ENCODE data around the gene RASA3. TPM values are rescaled to one million over a fixed set of nuclear protein-coding genes. Genes with fewer than 3 reads are reported as not detected.
"Not testable (repeated sequence)": the region's sequence is repeated elsewhere in the genome, so short reads cannot be mapped to it uniquely, and the experiment has no call there.

The RASA3 gene
- total RNA-seq, 1 experiment from 2014 or later, result 58.6 TPM

DNA sequence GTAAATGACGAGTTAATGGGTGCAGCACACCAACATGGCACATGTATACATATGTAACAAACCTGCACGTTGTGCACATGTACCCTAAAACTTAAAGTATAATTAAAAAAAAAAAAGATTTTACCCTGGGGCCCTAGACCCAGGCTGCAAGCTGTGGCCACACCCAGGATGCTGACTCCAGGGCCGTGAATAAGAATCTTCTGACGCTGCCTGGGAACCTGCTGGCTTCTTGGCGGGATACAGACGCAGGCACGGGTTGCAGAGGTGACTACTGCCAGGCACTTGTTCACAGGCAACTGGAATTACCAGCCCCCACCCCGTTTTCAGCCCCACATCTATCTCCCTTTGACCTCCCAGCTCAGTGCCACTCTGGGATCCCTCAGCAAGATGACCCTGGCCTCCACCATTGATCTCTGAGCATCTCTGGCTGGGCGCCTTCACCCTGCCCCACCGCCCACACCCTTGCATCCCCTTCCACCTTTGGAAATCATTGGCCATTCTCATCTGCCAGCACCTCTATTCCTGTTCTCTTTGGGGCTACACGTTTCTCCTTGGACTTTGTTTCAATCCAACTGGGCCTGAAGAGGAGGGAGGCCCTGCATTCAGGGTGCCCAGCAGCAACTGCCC is 25.6 kb upstream of the RASA3 start:
- DNase-seq (ENCODE audit: low read depth), result no peak

- no peak for DNase-seq (ENCODE audit: low read depth)
These were observed 23.8 kb upstream of the RASA3 start for GRCh38 chr13:114155926-114156883.

GRCh38 chr13:114155320-114155719 is 22.9 kb upstream of the RASA3 start:
- no peak for DNase-seq (ENCODE audit: low read depth)

GRCh38 chr13:114154476-114154875 is 22.1 kb upstream of the RASA3 start:
- no peak for DNase-seq (ENCODE audit: low read depth)

DNA sequence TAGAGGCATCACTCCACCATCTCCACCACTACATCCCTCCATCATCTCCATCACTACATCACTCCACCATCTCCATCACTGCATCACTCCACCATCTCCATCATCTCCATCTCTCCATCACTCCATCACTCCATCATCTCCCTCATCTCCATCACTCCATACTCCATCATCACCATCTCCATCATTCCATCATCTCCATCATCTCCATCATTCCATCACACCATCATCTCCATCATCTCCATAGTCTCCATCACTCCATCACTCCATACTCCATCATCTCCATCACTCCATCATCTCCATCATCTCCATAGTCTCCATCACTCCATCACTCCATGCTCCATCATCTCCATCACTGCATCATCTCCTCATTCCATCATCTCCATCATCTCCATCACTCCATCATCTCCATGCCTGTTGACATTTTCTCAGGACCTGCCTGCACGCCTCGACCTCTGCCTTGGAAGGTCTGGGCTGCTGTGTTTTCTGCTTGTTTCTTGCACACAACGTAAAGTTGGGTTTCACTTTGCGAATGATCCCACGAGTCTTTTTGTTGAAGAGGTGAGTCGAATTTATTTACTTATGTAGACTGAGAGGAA is 21.2 kb upstream of the RASA3 start:
- DNase-seq (ENCODE audit: low read depth), result no peak

DNA sequence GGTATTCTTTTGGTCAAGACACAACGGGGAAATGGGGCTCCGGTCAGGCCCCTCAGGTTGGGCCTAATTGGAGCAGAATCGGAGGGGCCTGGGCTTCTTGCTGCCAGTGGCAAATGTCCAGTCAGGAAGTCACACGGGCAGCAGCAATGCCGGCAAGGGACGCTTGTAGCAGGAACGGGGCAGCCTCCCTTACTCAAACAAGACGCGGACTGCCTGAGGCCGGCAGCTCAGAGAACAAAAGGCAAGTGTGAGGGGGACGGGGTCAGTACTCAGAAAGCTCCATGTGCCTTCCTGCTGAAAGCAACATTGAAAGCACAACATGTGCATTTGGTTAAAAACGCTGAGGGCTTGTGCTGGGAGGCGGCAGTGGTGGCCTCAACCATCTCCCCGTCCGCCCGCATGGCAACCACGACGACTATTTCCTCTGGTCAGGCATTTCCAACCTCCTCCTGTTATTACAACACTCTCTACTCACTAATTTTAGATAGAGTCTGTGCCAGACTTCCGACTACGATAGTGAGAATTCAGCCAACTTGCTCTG is 20.5 kb upstream of the RASA3 start:
- DNase-seq (ENCODE audit: low read depth), result no peak

DNA sequence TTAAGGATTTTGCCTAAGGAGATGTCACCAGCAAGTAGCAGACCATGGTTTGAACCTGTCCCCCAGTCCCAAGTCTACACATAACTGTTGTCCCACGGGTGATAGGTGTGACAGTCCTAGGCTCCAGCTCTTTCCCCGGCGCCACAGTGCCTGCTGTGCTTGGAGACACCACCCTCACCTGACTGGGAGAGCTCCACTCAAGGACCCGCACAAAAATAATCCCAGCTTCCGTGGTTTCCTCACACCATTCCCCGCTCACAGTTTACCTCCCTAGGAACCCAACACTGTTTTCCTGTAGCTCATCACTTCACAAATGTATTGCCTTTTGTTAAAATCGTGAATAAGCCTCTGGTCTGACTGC is 19.8 kb upstream of the RASA3 start:
- DNase-seq (ENCODE audit: low read depth), result no peak

DNA sequence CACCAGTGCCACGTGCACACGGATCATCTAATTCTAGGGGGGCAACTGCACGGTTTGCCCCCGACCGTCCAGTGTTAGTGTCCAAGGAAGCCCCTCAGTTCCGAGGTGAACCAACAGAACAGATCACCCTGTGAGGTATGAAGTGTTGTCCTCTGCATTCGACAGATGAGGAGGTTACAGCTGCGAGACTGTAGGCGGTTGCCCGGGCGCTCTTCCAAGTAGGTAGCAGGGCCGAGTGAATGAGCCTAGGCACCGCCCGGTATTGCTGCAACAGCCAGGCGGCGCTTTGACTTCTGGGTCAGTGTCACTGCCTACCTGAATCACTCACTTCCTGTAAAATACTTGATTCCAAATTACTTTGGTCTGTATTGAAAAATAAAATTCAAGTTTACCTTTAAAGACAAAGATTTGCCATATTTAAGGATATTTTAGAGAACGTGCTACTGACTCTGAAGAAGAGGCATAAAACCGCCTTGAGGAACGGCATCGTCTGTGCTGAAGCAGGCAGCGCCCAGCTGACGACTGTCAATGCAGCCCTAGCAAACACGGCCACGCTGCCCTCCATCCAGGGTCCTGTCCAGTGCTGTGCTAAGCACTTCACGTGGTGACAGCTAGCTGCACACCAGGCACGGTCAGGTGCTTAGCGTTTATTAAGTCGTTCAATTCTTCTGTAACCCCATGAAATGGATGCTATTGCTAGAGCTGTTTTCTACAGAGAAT is 19.3 kb upstream of the RASA3 start:
- DNase-seq (ENCODE audit: low read depth), result no peak

DNA sequence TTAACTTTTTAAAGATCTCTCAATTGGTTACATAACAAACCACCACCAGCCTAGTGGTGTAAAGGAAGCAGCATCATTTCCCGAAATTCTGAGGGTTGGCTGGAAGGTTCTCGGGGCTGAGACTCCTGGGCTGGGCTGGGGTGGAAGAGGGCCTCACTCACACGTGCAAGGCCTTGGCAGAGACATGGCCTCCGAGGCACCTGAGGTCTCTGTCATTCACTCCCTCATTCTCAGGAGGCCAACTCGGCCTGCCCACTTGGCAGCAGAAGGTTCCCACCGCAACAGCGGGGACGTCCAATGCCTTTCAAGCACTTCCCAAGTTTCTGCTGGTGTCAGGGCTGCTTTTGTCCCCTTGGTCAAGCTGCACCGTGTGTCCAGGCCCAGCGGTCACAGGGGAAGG is 18.6 kb upstream of the RASA3 start:
- DNase-seq (ENCODE audit: low read depth), result no peak

- no peak for DNase-seq (ENCODE audit: low read depth)
These were observed 17.6 kb upstream of the RASA3 start for GRCh38 chr13:114149774-114150740.

GRCh38 chr13:114148886-114149285 is 16.5 kb upstream of the RASA3 start:
- DNase-seq (ENCODE audit: low read depth), result not testable (repeated sequence)

DNA sequence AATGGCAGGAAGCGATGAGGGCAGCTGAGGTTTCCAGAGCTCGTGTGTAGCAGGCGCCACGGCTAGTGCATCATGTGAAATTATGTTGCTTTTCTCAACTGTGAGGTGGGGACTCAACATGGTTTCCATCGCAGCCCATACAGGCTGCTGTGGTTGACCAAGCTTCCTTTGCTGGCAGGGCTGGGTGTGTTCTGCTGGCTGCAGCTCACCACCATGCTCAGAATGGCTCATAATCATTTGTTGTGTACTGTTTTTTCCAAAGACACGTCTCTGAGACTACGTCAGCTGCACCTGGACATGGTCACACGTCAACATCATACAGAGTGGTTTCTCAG is 16.1 kb upstream of the RASA3 start:
- DNase-seq (ENCODE audit: low read depth), result no peak

DNA sequence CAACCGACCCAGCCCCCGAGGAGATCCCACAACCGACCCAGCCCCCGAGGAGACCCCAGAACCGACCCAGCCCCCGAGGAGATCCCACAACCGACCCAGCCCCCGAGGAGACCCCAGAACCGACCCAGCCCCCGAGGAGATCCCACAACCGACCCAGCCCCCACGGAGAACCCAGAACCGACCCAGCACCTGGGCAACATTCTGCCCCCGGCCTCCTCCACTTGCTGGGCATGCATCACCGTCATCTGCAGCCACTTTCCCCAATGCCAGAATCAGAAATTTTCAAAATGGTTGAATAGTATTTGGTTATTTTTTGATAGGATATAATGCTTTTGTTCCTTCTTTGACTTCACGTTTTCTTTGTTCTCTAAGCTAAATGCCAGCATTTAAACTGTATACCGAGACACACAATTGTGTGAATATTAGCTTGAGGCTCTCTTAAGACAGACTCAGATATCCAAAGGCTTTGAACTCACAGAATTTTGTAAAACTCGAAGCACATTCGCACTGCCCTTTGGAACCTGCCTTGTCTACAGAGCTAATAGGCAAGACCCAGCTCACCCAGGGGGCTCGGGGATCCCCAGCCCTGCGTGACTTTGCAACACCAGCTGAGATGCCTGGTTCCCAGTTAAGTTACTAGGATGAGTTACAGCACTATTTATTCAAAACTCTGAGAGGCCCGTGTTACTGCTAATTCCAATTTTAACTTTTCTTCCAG is 15.5 kb upstream of the RASA3 start:
- no peak for DNase-seq (ENCODE audit: low read depth)

- DNase-seq (ENCODE audit: low read depth), result no peak
These were observed 14.2 kb upstream of the RASA3 start for GRCh38 chr13:114146629-114147028.

DNA sequence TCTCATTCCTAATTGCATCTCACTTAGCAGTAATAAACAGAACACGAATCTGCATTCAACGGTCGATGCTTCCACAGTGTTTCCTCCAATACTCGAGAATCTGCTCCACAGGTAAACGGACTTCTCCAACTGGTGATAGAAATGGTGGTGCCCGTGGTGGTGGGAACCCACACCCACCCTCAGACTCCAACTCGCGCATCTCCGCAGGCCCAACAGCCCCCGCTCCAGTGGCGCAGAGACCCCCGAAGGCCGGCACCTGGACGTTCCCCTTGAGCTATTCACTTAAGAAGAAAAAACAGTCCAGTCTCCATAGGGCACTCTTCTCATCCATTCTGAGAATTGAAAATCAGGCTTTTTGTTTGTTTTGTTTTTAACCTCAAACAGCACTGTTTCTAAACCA is 13.8 kb upstream of the RASA3 start:
- no peak for DNase-seq (ENCODE audit: low read depth)

DNA sequence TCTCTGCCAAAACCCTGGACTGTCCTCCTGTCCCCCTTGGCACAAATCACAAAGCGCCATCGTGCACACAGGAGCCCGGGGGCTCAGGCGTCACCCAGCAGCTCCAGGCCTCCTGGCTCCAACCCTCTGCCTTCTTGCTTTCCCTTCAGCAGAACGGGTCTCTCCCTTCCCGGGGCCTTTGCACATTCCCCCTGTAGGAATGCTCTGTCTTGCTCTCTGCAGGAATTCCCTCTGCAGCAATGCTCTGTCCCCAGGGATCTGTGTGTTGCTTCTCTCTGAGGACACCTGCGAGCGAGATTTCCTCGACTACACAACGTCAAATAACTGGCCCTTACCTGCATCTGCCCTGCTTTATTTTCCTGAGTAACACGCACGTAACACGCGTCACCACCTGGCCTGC is 13.3 kb upstream of the RASA3 start:
- DNase-seq (ENCODE audit: low read depth), result no peak

DNA sequence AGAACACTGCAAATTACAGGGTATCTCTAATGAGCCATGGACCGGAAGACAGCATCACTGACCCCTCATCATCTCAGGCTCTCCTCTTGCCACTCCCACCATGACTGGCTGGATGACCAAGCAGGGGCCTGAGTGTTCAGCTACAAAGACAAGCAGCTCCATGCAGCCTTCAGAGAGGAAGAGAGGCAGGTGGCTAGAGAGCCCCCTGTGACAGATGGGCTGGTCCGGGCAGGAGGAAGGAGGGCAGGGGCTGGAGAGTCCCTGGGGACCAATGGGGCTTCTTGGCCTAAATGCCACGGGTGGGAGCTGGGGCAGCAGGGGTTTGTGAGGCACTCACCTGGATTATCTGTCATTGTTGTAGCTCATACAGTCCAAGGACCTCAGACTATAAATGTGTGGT is 12.8 kb upstream of the RASA3 start:
- no peak for DNase-seq (ENCODE audit: low read depth)

DNA sequence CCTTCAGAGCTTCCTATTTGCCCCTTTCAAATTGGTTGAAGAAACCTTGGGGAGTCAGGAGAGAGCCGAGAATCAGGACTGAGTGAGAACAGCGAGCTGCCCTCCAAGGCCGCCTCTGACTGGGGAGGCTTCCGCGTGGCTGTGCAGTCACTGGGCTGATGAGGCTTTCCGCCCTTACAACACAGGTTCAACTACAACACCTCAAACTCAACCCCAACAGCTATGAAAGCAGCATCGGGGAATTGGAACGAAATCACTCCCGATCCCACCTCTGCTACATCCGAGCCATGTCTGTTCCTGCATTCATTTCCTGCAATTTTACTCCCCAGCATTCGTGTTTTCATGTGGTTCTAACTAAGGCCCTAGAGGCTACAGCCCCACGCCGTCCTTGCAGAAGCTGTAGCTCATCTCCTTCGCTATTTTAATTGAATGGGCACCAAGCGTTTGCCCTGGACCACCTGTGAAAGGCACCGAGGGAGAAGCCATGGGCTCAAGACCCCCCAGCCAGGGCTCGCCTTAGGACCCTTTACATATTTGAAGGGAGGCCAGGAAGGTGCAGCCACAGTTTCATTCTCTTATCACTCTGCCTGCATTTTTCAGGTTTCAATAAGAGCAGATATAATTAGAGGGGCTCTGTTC is 12.3 kb upstream of the RASA3 start:
- DNase-seq (ENCODE audit: low read depth), result no peak

DNA sequence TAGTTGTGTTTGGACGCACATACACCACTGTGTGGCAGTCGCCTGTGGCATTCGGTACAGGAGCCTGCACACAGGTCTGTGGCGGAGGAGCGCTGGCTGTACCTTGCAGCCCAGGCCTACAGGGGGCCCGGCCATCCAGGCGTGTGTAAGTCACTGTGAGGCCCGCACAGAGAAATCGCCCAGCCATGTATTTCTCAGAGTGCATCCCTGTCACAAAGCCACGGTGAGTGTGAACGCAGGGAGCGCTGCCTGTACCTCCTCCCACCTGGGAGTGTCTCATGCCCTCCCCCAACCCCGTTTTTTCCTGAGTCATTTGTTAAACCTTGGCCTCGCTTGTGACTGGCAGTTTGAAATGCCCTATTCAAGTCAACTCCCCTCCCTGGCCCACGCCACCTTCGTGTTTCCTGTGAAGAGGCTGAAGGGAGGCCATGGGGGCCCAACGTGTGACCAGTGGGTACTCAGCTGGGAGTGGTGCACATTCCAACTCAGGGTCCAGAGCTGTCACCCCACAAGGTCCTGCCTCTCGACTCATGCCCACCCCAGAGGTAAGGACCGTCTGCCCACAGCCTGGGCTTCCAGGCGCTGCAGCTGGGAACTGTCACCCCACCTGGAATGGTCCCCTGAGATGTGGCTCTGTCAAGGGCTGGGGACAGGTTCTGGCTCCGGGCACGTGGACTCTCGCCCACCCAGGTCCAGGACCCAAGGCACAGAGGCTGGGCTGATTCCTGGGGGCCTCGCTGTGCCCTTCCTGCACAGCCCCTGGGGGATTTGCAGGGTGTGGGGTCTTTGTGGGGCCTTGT is 11.6 kb upstream of the RASA3 start:
- DNase-seq (ENCODE audit: low read depth), result no peak
